Pons (tissue), 1 donor: Measurements from ENCODE around the gene KCNA10.
A peak's percentile ranks its signal among the peaks of the same experiment; 100 is the strongest.
"Not testable (repeated sequence)": the region's sequence is repeated elsewhere in the genome, so short reads cannot be mapped to it uniquely, and the experiment has no call there.

Experiments used
- DNase-seq: peaks from one replicate; pipeline ENCODE4 v3.0.0-alpha.2; 2016; ENCODE audit warnings: low spot score

KCNA10 gene

DNA sequence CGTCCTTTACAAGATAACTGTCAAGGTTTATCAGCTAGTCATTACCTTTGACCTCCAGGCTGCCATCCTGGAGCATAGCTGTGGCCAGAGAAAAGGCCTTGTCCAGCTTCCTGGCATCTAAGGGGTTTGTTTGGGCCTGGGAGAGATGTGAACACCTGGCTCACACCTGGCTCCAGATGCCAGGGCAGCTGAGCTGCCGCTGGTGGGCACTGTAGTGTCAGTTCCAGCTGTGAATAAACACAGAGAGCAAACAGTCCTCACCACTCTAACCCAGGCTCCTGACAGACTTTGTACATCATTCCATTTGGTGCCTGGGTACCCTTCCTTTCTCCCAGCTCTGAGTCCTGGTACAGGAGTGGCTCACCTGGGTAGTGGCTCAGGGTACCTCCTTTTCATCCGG lies 14.3 kb upstream of the KCNA10 start:
- DNase-seq, result no peak

DNA sequence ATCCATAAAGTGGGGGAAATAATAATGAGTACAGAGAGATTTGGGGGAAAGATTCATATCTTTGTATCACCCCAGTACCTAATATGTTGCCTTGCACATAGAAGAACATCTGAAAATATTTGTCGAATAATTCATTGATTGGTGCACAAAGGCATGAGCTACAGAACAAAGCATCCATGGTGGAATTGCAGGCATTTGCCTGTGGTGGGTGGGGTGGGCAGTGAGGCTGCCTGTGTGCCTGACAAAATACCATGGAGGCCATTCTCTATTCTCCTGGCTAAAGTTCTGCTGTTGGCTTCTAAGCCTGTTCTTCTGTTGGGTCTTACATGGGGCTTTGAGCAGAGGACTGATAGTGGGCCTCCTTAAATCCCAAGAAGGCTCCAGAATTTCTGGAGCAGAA lies 10.0 kb upstream of the KCNA10 start:
- no peak for DNase-seq

DNA sequence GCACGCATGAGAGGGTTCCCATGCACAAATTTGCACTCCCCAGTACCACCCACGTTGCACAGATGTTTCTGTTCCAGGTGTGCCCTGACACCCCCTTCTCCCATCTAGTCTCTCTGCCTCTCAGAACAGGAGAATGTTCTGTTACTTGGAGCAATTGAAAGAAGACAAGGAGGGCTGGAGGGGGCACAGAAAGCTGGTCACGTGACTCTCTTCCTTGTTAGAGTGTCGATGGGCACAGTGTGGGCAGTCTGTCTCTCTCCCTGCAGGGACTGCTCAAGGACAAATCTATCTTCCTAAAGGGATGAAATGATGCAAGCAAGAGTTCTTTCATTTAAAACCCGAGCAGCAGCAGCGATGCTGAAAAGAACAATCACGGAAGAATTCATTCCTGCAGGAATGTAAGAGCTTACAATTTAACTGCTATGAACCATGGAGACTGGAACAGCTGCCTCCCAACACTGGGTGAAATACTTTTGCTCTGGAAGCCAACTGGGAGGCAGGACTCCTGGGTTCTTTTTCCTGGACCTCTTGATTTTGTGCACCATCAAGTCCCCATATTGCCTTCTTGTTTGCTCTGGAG lies 7.3 kb upstream of the KCNA10 start:
- no peak for DNase-seq

DNA sequence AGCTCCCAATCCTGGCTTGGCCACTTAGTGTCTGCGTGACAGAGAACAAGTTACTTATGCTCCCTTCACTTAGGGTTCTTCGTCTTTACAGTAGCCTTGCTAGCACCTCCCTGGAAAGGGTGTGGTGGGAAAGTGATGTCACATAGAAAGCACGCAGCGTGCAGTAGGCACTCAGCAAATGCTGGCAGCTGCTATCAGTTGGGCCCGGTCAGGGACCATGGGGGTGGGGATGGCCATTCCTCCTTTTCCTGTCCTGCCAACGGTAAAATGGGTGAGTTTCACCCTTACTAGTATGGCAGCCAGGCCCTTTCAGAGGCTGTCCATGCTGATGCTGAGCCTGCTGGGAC lies 6.2 kb upstream of the KCNA10 start:
- no peak for DNase-seq

DNA sequence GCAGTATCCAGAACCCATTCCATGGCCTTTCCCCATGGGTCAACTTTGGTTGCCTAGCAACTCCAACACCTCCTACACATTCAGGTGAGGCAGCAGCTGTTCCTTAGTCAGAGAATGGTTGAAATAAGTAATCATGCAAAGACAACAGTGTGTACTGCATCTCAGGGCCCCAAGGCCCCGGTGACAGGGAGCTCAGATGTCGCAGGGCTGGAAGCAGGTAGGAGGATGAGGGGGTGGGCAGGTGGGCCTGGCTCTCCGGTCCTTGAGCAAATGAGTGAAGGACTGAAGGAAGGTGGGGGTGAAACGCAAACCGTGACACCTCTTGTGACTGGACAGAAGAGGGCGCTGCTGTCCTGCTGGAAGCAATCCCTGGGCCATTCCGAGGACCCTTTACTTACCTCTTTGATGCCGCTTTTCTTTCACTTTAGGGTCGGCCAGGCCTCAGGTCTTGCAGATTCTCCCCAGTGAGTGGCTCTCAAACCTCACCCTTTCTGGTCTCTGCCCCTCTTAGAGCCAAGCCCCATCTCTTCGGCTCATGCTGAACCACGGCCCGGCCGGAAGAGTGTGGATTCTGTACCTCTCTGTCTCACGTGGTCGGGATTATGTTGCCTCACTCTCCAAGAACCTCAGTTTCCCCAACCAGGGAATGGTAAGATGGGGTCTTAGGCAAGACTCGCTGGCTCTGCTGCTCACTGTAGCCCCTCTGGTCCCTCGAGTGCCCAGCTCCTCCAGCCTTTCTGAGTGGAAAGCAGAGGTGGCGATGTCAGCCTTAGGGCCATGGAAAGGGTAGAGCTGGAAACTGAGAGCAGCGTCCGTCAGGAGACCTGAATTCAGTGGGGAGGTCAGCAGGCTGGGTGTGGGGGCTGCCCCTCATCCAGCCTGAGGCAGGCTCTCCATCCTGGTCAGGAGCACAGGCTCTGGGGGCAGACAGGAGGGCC lies 5.6 kb upstream of the KCNA10 start:
- DNase-seq, result peak; percentile 49

- no peak for DNase-seq
Measured at GRCh38 chr1:110523011-110523410, 4.0 kb upstream of the KCNA10 start.

GRCh38 chr1:110522560-110522959 lies 3.6 kb upstream of the KCNA10 start:
- no peak for DNase-seq

- DNase-seq, result no peak
Measured at GRCh38 chr1:110520827-110521226, 1.9 kb upstream of the KCNA10 start.

DNA sequence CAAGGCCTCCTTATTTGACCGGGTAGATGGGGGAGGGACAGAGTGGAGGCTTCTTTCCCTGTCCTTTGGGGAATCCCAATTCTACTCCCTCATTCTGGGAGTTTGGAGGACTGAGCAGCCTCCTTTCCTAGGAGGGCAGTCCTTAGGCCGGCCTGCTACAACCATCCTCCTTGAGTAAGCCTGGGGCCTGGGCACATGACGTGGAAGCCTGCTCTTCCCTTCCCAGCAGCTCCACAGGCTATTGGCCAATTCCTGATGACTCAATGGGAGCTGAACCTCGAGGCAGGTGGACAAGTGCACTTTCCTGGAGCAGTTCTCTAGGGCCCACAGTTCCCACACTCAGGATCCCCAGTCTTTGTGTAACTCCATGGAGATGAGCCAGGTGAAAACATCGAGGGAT lies 3.1 kb downstream of the KCNA10 start:
- DNase-seq, result no peak

GRCh38 chr1:110515041-110515440 lies 3.9 kb downstream of the KCNA10 start:
- DNase-seq, result no peak

- DNase-seq, result no peak
Measured at GRCh38 chr1:110513511-110513910, 5.5 kb downstream of the KCNA10 start.

DNA sequence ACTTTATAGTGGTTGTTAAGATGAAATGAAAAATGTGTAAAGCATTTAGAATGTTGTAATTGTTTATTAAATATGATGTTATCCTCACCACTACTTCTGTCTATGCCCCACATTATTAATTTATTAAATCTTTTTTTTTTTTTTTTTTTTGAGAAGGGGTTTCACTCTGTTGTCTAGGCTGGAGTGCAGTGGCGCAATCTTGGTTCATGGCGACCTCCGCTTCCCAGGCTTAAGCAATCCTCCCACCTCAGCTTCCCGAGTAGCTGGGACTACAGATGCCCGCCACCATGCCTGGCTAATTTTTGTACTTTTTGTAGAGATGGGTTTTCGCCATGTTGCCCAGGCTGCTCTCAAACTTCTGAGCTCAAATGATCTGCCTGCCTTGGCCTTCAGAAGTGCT lies 7.5 kb downstream of the KCNA10 start:
- DNase-seq, result no peak

- DNase-seq, result not testable (repeated sequence)
Measured at GRCh38 chr1:110510921-110511320, 8.1 kb downstream of the KCNA10 start.

- no peak for DNase-seq
Measured at GRCh38 chr1:110509655-110510054, 9.3 kb downstream of the KCNA10 start.

DNA sequence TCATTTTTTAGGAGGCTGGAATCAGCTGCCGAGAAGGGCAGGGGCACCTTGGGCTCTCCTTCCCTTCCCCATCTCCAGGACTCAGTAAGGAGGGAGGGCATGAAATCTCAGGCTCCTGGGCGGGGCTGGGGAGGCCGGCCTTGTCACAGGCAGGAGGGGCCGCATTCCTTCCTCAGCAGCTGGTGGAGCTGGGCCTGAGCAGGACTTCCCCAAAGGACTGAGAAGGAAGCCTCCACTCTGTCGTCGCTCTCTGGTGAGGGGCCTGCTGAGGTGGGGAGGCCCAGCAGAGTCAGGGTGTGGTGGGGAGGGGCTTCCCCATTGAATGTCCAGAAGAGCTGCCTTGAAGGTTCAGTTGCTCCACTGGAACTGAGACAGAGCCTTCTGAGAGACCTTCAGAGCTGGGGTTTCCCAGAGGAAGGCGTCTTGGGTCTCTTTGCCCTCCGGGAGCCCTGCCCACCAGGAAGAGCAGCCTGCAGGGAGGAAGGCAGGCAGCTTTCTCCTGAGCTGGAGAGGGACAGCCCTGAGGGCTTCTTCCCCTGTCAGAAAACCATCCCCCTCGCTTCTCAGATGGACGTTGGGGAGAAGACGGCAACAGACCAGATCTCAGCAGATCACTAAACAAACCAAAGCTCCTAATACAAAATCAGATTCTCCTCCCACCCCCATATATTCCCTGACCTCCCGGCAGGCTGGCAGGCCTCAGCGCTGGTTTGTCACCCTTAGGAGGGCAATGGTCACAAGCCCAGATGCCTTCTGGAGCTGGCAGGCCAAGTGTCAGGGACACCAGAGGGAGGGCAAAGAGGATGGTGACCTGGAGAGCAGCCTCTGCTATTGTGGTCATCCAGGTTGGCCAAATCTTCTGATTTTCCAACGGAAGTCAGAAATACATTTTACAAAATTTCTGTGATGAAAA lies 10.7 kb downstream of the KCNA10 start:
- DNase-seq, result no peak

GRCh38 chr1:110506541-110506940 lies 12.4 kb downstream of the KCNA10 start:
- DNase-seq, result no peak

GRCh38 chr1:110505596-110505995 lies 13.4 kb downstream of the KCNA10 start:
- no peak for DNase-seq

DNA sequence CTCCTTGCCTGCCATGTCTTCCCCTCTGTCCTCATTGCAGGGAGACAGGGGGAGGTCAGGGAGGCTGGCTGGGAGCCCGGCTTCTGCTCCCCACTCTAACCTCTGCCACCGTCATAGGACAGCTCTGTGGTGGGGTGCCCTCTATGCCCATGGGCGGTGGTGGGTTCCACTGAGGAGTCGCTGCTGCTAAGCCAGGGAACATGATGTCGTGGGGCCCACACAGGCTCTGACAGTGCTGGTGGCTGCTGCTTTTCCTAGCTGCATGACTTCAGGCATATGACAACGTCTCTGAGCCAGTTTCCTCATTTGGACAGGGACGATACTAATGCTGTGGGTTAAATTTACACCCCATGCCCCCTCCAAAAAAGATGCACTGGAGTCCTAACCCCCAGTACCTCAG lies 14.7 kb downstream of the KCNA10 start:
- no peak for DNase-seq

- DNase-seq, result no peak
Measured at GRCh38 chr1:110503471-110503870, 15.5 kb downstream of the KCNA10 start.

DNA sequence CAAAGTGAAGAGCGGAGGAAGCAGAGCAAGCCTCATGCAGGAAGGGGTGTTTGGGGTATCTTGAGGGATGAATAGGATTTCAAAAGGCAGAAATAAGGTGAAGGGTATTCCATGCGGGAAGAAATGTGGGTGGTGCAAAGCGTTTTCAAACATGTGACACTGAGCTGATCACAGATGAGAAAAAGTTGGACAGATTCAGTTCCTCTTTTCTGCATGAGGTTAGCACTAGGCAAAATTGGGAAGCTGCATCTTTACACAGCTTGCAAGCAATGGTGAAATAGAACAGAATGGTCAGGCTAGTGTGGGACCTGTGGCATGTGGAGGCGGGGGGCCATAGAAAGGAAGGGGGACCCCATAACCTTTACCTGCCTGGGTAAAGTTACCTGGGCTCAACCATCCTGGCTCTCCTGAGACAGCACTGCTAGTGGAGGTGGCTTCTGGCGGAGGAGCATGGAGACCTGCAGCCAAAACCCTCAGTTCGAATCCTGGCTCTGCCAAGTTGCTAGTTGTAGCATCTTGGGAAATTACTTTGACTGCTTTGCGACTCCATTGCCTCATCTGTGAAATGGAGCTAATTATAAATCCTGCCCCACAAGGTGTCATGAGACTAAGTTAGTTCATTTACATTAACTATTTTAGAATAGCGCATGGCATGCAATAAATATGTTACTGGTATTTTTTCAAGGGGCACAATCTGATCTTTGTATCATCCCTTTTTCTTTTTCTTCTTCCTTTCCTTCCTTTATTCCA lies 16.4 kb downstream of the KCNA10 start:
- DNase-seq, result peak; percentile 60

GRCh38 chr1:110501488-110502132 lies 17.4 kb downstream of the KCNA10 start:
- DNase-seq, result no peak
